ENCODE data around the gene WNT3.

Gene WNT3

GRCh38 chr17:46766493-46767491 is 51.7 kb downstream of the WNT3 start:
- Mint-ChIP-seq H3K27ac (peak overlapping the region; percentile 78), H3K27me3 (ENCODE audit: low read depth, poor library complexity) (peaks cover 5% of the 10 kb centered on the region), H3K36me3 (ENCODE audit: low read depth) (peaks cover 23% of the 10 kb centered on the region), H3K4me3 (no peak overlapping the region), H3K4me1 (peaks cover 24% of the 10 kb centered on the region), H3K9me3 (no peaks in the 10 kb centered on the region)
- no peak for DNase-seq
- no peak for TF ChIP-seq CTCF (IDR thresholded peaks at IDR 0.05)

DNA sequence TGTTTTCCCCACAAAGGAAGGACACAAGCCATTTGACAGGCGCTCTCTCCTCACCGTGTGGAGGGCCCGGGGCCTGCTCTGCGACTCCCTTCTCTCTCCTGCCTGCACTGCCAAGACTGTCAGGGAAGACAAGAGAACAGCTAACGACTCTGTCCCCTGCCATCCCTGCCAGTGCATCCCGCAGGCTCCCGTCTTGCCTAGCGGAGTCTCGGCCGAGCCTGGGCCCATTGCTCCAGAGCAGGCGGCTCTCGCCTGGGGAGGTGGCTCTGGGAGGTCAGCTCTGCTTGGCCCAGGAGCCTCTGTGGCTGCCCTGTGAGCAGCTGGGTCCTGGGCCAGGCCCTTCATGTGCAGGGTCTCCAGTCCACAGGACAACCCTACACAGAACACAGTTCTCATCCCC is 53.0 kb downstream of the WNT3 start:
- Mint-ChIP-seq H3K27ac (peak overlapping the region; percentile 39), H3K9me3 (no peaks in the 10 kb centered on the region), H3K27me3 (ENCODE audit: low read depth, poor library complexity) (peaks cover under 1% of the 10 kb centered on the region), H3K4me1 (peaks cover 19% of the 10 kb centered on the region), H3K36me3 (ENCODE audit: low read depth) (peaks cover 23% of the 10 kb centered on the region), H3K4me3 (no peak overlapping the region)
- no peak for DNase-seq
- no peak for TF ChIP-seq CTCF (IDR thresholded peaks at IDR 0.05)

DNA sequence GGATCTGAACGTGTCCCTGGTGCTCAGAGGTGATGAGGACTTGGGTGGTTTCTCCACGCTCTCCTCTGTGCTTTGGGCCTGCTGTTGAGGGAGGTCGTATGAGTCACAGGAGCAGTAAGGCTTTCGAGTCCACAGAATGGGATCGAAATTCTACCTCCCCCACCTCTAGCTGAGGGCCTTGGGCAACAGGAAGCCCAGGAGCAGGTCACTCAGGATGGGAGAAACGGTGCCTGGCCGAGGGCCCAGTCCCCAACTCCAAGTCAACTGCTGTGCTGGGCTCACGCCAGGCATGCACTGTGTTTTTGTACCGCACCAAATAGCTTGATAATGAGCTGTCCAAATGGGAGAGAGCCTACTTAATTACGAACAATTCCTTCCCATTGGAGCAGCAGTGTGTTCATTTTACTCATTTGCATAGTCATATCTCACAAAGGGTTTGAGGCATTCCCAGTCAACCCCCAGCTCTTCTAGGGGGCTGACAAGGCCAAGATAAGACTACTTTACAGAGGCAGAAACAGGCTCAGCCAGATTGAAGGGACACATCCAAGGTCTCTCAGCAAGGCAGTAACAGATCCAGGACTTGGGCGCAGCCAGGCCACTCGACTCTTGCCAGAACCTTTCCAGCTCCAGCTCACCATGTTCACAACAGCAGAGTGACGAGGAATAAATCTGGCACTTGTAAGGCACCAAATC is 53.6 kb downstream of the WNT3 start:
- no peaks in the 10 kb centered on the region for H3K9me3 Mint-ChIP-seq
- no peak overlapping the region for H3K4me3 Mint-ChIP-seq
- no peak for DNase-seq
- peaks cover 18% of the 10 kb centered on the region for H3K4me1 Mint-ChIP-seq
- no peak for TF ChIP-seq CTCF (IDR thresholded peaks at IDR 0.05)
- no peaks in the 10 kb centered on the region for H3K27me3 Mint-ChIP-seq (ENCODE audit: low read depth, poor library complexity)
- no peak overlapping the region for H3K27ac Mint-ChIP-seq
- H3K36me3 Mint-ChIP-seq (ENCODE audit: low read depth) = peaks cover 23% of the 10 kb centered on the region

GRCh38 chr17:46764000-46764708 is 54.3 kb downstream of the WNT3 start:
- peaks cover 30% of the 10 kb centered on the region for H3K36me3 Mint-ChIP-seq (ENCODE audit: low read depth)
- H3K4me3 Mint-ChIP-seq = no peak overlapping the region
- H3K27ac Mint-ChIP-seq = no peak overlapping the region

GRCh38 chr17:46763416-46763815 is 55.1 kb downstream of the WNT3 start:
- Mint-ChIP-seq H3K27me3 (ENCODE audit: low read depth, poor library complexity) (no peaks in the 10 kb centered on the region), H3K9me3 (no peaks in the 10 kb centered on the region), H3K4me1 (peaks cover 18% of the 10 kb centered on the region), H3K36me3 (ENCODE audit: low read depth) (peaks cover 32% of the 10 kb centered on the region), H3K27ac (peak overlapping the region; percentile 56), H3K4me3 (no peak overlapping the region)
- no peak for TF ChIP-seq CTCF (IDR thresholded peaks at IDR 0.05)
- no peak for DNase-seq

More at GRCh38 chr17:46764000-46764708, 54.3 kb downstream of the WNT3 start:
- no peak for DNase-seq
- Mint-ChIP-seq H3K9me3 (no peaks in the 10 kb centered on the region), H3K4me1 (peaks cover 18% of the 10 kb centered on the region), H3K27me3 (ENCODE audit: low read depth, poor library complexity) (no peaks in the 10 kb centered on the region)
- TF ChIP-seq CTCF (IDR thresholded peaks at IDR 0.05) = no peak
